Osteocyte (in vitro differentiated cells): ENCODE data around the gene GJC1. TPM values are rescaled to one million over a fixed set of nuclear protein-coding genes. Genes with fewer than 3 reads are reported as not detected.

ENCODE experiments used
- DNase-seq: peaks from one replicate; pipeline ENCODE4 v3.0.0; 2021; ENCODE audit warnings: mixed read lengths; ENCODE audit not compliant: unreplicated experiment; ENCODE audit errors: extremely low spot score
- H3K27ac Mint-ChIP-seq: one replicate; pipeline ENCODE4 v1.8.0; 2021; ENCODE audit warnings: mild to moderate bottlenecking, mixed read lengths; ENCODE audit not compliant: unreplicated experiment
- H3K27me3 Mint-ChIP-seq: one replicate; pipeline ENCODE4 v1.8.0; 2021; ENCODE audit warnings: mixed read lengths; ENCODE audit not compliant: unreplicated experiment
- H3K36me3 Mint-ChIP-seq: one replicate; pipeline ENCODE4 v1.8.0; 2021; ENCODE audit warnings: mixed read lengths; ENCODE audit not compliant: unreplicated experiment
- H3K4me1 Mint-ChIP-seq: one replicate; pipeline ENCODE4 v1.8.0; 2021; ENCODE audit warnings: mixed read lengths; ENCODE audit not compliant: unreplicated experiment
- H3K4me3 Mint-ChIP-seq: one replicate; pipeline ENCODE4 v1.8.0; 2021; ENCODE audit warnings: mild to moderate bottlenecking, moderate library complexity, mixed read lengths; ENCODE audit not compliant: unreplicated experiment
- H3K9me3 Mint-ChIP-seq: one replicate; pipeline ENCODE4 v1.8.0; 2021; ENCODE audit warnings: mixed read lengths; ENCODE audit not compliant: unreplicated experiment
- CTCF ChIP-seq: fragments of 200-600 bp; sonication (generic); IDR thresholded peaks from 2 replicates; pipeline ENCODE4 v1.5.0; 2021; ENCODE audit warnings: antibody characterized with exemption, mild to moderate bottlenecking, moderate library complexity
- total RNA-seq: library from RNA; stranded (reverse); gene quantifications from 2 replicates; pipeline ENCODE4 v1.2.1, GENCODE V29; 2021

GJC1 gene
- total RNA-seq, 1 donor from 2014 or later, result 43.0 TPM

GRCh38 chr17:44776628-44777393 is 53.3 kb downstream of the GJC1 start:
- H3K4me1 Mint-ChIP-seq, result peaks cover 12% of the 10 kb centered on the region
- no peak for TF ChIP-seq CTCF
- no peaks in the 10 kb centered on the region for H3K9me3 Mint-ChIP-seq
- no peak for DNase-seq
- no peak overlapping the region for H3K27ac Mint-ChIP-seq
- H3K4me3 Mint-ChIP-seq, result peak overlapping the region; percentile 81
- no peaks in the 10 kb centered on the region for H3K36me3 Mint-ChIP-seq
- peaks cover 6% of the 10 kb centered on the region for H3K27me3 Mint-ChIP-seq

- TF ChIP-seq CTCF, result no peak
- Mint-ChIP-seq H3K36me3 (no peaks in the 10 kb centered on the region), H3K27me3 (peaks cover 6% of the 10 kb centered on the region), H3K27ac (no peak overlapping the region), H3K4me1 (peaks cover 11% of the 10 kb centered on the region), H3K9me3 (no peaks in the 10 kb centered on the region), H3K4me3 (peak overlapping the region; percentile 81)
- no peak for DNase-seq
Measured at GRCh38 chr17:44775838-44776621, 54.1 kb downstream of the GJC1 start.

- Mint-ChIP-seq H3K4me3 (peak overlapping the region; percentile 81), H3K27me3 (peaks cover 6% of the 10 kb centered on the region), H3K4me1 (peaks cover 11% of the 10 kb centered on the region), H3K36me3 (no peaks in the 10 kb centered on the region), H3K27ac (no peak overlapping the region), H3K9me3 (no peaks in the 10 kb centered on the region)
- peak; percentile 98 for DNase-seq
- TF ChIP-seq CTCF, result peak; percentile 7
Measured at GRCh38 chr17:44775136-44775837, 54.8 kb downstream of the GJC1 start.

GRCh38 chr17:44774271-44775135 is 55.6 kb downstream of the GJC1 start:
- TF ChIP-seq CTCF, result peak; percentile 98
- Mint-ChIP-seq H3K36me3 (no peaks in the 10 kb centered on the region), H3K27me3 (peaks cover 6% of the 10 kb centered on the region), H3K4me1 (peaks cover 9% of the 10 kb centered on the region), H3K27ac (no peak overlapping the region), H3K9me3 (no peaks in the 10 kb centered on the region), H3K4me3 (peak overlapping the region; percentile 81)
- DNase-seq, result peak; percentile 97
